Osteoblast (primary cell): Measurements from ENCODE around the gene SNED1. TPM values are rescaled to one million over a fixed set of nuclear protein-coding genes. Genes with fewer than 3 reads are reported as not detected.

ENCODE experiments used
- DNase-seq: peaks from one replicate; pipeline ENCODE4 v3.0.0; 2011; ENCODE audit warnings: low spot score, mixed read lengths; ENCODE audit not compliant: insufficient read length; ENCODE audit errors: missing footprints
- H2AFZ ChIP-seq: 2 replicates; pipeline ENCODE4 v1.6.0; 2011; ENCODE audit warnings: mild to moderate bottlenecking, low read length
- H3K27ac ChIP-seq: 2 replicates; pipeline ENCODE4 v1.5.1; 2011; ENCODE audit warnings: mild to moderate bottlenecking, low read depth, low read length, moderate library complexity
- H3K27me3 ChIP-seq: 2 replicates; pipeline ENCODE4 v1.6.0; 2012; ENCODE audit warnings: mild to moderate bottlenecking, control low read depth, inconsistent platforms, low read length, moderate library complexity; ENCODE audit not compliant: insufficient read depth
- H3K36me3 ChIP-seq: 2 replicates; pipeline ENCODE4 v1.5.1; 2011; ENCODE audit warnings: mild to moderate bottlenecking, low read length, control low read depth, moderate library complexity; ENCODE audit not compliant: insufficient read depth
- H3K4me1 ChIP-seq: 2 replicates; pipeline ENCODE4 v1.5.1; 2011; ENCODE audit warnings: mild to moderate bottlenecking, low read length, control low read depth, moderate library complexity; ENCODE audit not compliant: insufficient read depth
- H3K4me2 ChIP-seq: 2 replicates; pipeline ENCODE4 v1.6.0; 2011; ENCODE audit warnings: mild to moderate bottlenecking, low read length; ENCODE audit not compliant: insufficient read depth
- H3K4me3 ChIP-seq: fragments of 200-600 bp; sonication (generic); 3 replicates; pipeline ENCODE4 v1.5.1; 2012; ENCODE audit warnings: mild to moderate bottlenecking, low read length, inconsistent platforms; ENCODE audit not compliant: insufficient read depth
- H3K79me2 ChIP-seq: 2 replicates; pipeline ENCODE4 v1.6.0; 2012; ENCODE audit warnings: mild to moderate bottlenecking, low read length, control low read depth, inconsistent platforms; ENCODE audit not compliant: insufficient read depth
- H3K9me3 ChIP-seq: 2 replicates; pipeline ENCODE4 v1.5.1; 2011; ENCODE audit warnings: low read depth, low read length, control low read depth
- H4K20me1 ChIP-seq: 2 replicates; pipeline ENCODE4 v1.6.0; 2012; ENCODE audit warnings: mild to moderate bottlenecking, low read length, control low read depth; ENCODE audit not compliant: insufficient read depth
- CTCF ChIP-seq: IDR thresholded peaks from 2 replicates; pipeline ENCODE4 v1.5.1; 2011; ENCODE audit warnings: mild to moderate bottlenecking, low read depth, low read length, moderate library complexity; ENCODE audit errors: extremely low read depth
- total RNA-seq: library from RNA; depleted of rRNA; stranded (reverse); fragments of >200 nt; gene quantifications from 2 replicates; pipeline ENCODE4 v1.2.3, GENCODE V29; 2012

The SNED1 gene
- total RNA-seq, 1 donor, result 94.8 TPM

GRCh38 chr2:241108271-241109209, 110.1 kb downstream of the SNED1 start:
- H3K36me3 ChIP-seq, result no peaks in the 10 kb centered on the region
- no peak overlapping the region for H3K27ac ChIP-seq
- H3K4me2 ChIP-seq, result no peak overlapping the region
- DNase-seq, result no peak
- H2AFZ ChIP-seq, result no peak overlapping the region
- no peaks in the 10 kb centered on the region for H3K9me3 ChIP-seq
- H3K27me3 ChIP-seq, result no peaks in the 10 kb centered on the region
- H3K4me1 ChIP-seq, result no peaks in the 10 kb centered on the region
- no peak for TF ChIP-seq CTCF
- H4K20me1 ChIP-seq, result no peaks in the 10 kb centered on the region
- H3K4me3 ChIP-seq, result no peak overlapping the region
- H3K79me2 ChIP-seq, result no peaks in the 10 kb centered on the region

- Histone ChIP-seq H3K4me3 (no peak overlapping the region), H3K79me2 (no peaks in the 10 kb centered on the region), H4K20me1 (no peaks in the 10 kb centered on the region), H3K4me1 (no peaks in the 10 kb centered on the region), H2AFZ (no peak overlapping the region), H3K4me2 (no peak overlapping the region), H3K27ac (no peak overlapping the region), H3K9me3 (no peaks in the 10 kb centered on the region), H3K36me3 (no peaks in the 10 kb centered on the region), H3K27me3 (no peaks in the 10 kb centered on the region)
- no peak for TF ChIP-seq CTCF
- no peak for DNase-seq
Observed at GRCh38 chr2:241109210-241110088, 111.0 kb downstream of the SNED1 start.

GRCh38 chr2:241110089-241110606, 111.7 kb downstream of the SNED1 start:
- H3K27ac ChIP-seq, result no peak overlapping the region
- no peaks in the 10 kb centered on the region for H3K9me3 ChIP-seq
- H3K4me2 ChIP-seq, result no peak overlapping the region
- no peak overlapping the region for H3K4me3 ChIP-seq
- no peaks in the 10 kb centered on the region for H3K79me2 ChIP-seq
- no peaks in the 10 kb centered on the region for H3K27me3 ChIP-seq
- no peaks in the 10 kb centered on the region for H4K20me1 ChIP-seq
- DNase-seq, result no peak
- no peaks in the 10 kb centered on the region for H3K4me1 ChIP-seq
- no peaks in the 10 kb centered on the region for H3K36me3 ChIP-seq
- no peak for TF ChIP-seq CTCF
- H2AFZ ChIP-seq, result no peak overlapping the region
